HG02938 (cell line): ENCODE data around the gene SAMD4A.

Experiments used
- ATAC-seq: cut with Tn5 transposase; IDR thresholded peaks from one replicate; pipeline ENCODE4 v1.9.1; 2021; ENCODE audit warnings: mild to moderate bottlenecking, moderate library complexity; ENCODE audit not compliant: unreplicated experiment

Gene SAMD4A

GRCh38 chr14:54629635-54630360, 62.9 kb downstream of the SAMD4A start:
- ATAC-seq = no peak

- ATAC-seq = no peak
Observed at GRCh38 chr14:54631016-54631415, 64.1 kb downstream of the SAMD4A start.

GRCh38 chr14:54632452-54632851, 65.5 kb downstream of the SAMD4A start:
- no peak for ATAC-seq

- ATAC-seq = no peak
Observed at GRCh38 chr14:54633076-54633475, 66.1 kb downstream of the SAMD4A start.

GRCh38 chr14:54637270-54638134, 70.6 kb downstream of the SAMD4A start:
- ATAC-seq = no peak

GRCh38 chr14:54638135-54638446, 71.2 kb downstream of the SAMD4A start:
- ATAC-seq = no peak

- ATAC-seq = no peak
Observed at GRCh38 chr14:54639611-54640010, 72.7 kb downstream of the SAMD4A start.

GRCh38 chr14:54640506-54640905, 73.6 kb downstream of the SAMD4A start:
- no peak for ATAC-seq

- ATAC-seq = no peak
Observed at GRCh38 chr14:54642121-54642520, 75.2 kb downstream of the SAMD4A start.

- no peak for ATAC-seq
Observed at GRCh38 chr14:54642801-54643695, 76.1 kb downstream of the SAMD4A start.

GRCh38 chr14:54643696-54644176, 76.8 kb downstream of the SAMD4A start:
- ATAC-seq = no peak

- no peak for ATAC-seq
Observed at GRCh38 chr14:54645639-54646038, 78.7 kb downstream of the SAMD4A start.

GRCh38 chr14:54646626-54647025, 79.7 kb downstream of the SAMD4A start:
- no peak for ATAC-seq

GRCh38 chr14:54647378-54647777, 80.5 kb downstream of the SAMD4A start:
- ATAC-seq = no peak

GRCh38 chr14:54649056-54649455, 82.1 kb downstream of the SAMD4A start:
- ATAC-seq = no peak

- ATAC-seq = no peak
Observed at GRCh38 chr14:54650331-54650958, 83.5 kb downstream of the SAMD4A start.

- no peak for ATAC-seq
Observed at GRCh38 chr14:54650959-54651351, 84.0 kb downstream of the SAMD4A start.

- ATAC-seq = no peak
Observed at GRCh38 chr14:54651649-54652048, 84.7 kb downstream of the SAMD4A start.

GRCh38 chr14:54652188-54652587, 85.3 kb downstream of the SAMD4A start:
- no peak for ATAC-seq

GRCh38 chr14:54652605-54653052, 85.7 kb downstream of the SAMD4A start:
- no peak for ATAC-seq
